ENCODE data around the gene ENPP6.

GRCh38 chr4:184248216-184248615 is 30.5 kb upstream of the ENPP6 start:
- TF ChIP-seq ZBTB8A (tag by site-specific recombination; IDR thresholded peaks at IDR 0.05) (no peak), ZNF704 (tag by site-specific recombination; IDR thresholded peaks at IDR 0.05) (no peak), ZSCAN5A (tag by site-specific recombination; IDR thresholded peaks at IDR 0.05) (no peak), CTCF (tag by site-specific recombination; IDR thresholded peaks at IDR 0.05) (no peak), ZNF10 (tag by site-specific recombination; IDR thresholded peaks at IDR 0.05) (no peak), ZNF211 (tag by site-specific recombination; IDR thresholded peaks at IDR 0.05; ENCODE audit: low read depth) (no peak), TCF7L2 (IDR thresholded peaks at IDR 0.05; ENCODE audit: borderline replicate concordance, low read depth, low read length) (no peak), ZNF426 (tag by site-specific recombination; IDR thresholded peaks at IDR 0.05) (no peak), ZSCAN30 (tag by site-specific recombination; IDR thresholded peaks at IDR 0.05) (no peak), ZNF274 (IDR thresholded peaks at IDR 0.05; ENCODE audit: low read length) (no peak), ZNF274 (tag by site-specific recombination; IDR thresholded peaks at IDR 0.05; ENCODE audit: borderline replicate concordance) (no peak), ZBTB21 (tag by site-specific recombination; IDR thresholded peaks at IDR 0.05) (no peak)

Measured in HEK293 (cell line).